ENCODE data around the gene PIPOX.

Gene PIPOX

GRCh38 chr17:29070308-29070707 lies 27.4 kb downstream of the PIPOX start:
- DNase-seq (ENCODE audit: extremely low read depth, low read depth): no peak
- TF ChIP-seq, protein P1, sequence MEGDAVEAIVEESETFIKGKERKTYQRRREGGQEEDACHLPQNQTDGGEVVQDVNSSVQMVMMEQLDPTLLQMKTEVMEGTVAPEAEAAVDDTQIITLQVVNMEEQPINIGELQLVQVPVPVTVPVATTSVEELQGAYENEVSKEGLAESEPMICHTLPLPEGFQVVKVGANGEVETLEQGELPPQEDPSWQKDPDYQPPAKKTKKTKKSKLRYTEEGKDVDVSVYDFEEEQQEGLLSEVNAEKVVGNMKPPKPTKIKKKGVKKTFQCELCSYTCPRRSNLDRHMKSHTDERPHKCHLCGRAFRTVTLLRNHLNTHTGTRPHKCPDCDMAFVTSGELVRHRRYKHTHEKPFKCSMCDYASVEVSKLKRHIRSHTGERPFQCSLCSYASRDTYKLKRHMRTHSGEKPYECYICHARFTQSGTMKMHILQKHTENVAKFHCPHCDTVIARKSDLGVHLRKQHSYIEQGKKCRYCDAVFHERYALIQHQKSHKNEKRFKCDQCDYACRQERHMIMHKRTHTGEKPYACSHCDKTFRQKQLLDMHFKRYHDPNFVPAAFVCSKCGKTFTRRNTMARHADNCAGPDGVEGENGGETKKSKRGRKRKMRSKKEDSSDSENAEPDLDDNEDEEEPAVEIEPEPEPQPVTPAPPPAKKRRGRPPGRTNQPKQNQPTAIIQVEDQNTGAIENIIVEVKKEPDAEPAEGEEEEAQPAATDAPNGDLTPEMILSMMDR (IDR thresholded peaks at IDR 0.05; ENCODE audit: low read depth, low read length, missing control alignments): no peak
- no peak overlapping the region for H3K4me3 ChIP-seq (replicated peaks; ENCODE audit: low read depth, low read length)

DNA sequence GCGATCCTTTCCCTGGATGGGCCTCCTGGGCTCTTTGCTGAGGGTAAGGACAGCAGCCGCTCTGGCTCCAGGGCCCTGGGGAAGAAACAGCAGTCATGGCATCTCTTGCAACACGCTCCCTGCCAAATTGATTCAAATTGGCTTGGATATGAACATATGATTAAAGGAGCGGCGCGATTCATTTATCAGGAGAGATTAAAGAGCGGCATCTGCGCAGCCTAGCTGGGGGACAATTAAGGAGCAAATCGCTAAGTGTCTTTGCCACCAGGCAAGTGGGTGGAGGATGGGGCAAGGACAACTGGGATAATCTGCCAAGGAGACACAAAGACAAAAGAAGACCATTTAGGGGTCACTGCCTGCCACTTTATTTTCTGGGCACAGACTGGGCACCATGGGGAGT lies 27.8 kb downstream of the PIPOX start:
- TF ChIP-seq, protein P1 (IDR thresholded peaks at IDR 0.05; ENCODE audit: low read depth, low read length, missing control alignments): no peak
- DNase-seq (ENCODE audit: extremely low read depth, low read depth): no peak
- no peak overlapping the region for H3K4me3 ChIP-seq (replicated peaks; ENCODE audit: low read depth, low read length)

DNA sequence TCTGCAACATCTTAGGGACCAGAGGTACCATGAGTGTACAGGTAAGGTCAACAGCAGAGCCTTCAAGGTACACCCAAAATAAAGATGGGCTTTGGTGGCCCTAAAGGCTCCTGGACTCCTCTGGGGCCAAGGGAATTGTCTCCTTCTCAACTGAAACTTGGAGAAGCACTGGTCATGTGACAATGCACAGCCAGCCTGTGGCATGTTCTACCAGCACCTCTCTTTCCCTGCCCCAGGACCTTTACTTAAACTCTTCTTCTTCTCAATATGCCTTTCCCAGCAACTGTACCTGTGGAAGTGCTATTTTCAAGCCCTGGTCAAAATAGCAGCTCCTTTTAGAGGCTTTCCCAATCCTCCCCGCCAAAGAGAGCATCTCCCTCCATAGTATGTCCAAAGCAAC lies 28.4 kb downstream of the PIPOX start:
- TF ChIP-seq, protein P1 (IDR thresholded peaks at IDR 0.05; ENCODE audit: low read depth, low read length, missing control alignments): no peak
- no peak overlapping the region for H3K4me3 ChIP-seq (replicated peaks; ENCODE audit: low read depth, low read length)
- DNase-seq (ENCODE audit: extremely low read depth, low read depth): no peak

GRCh38 chr17:29073045-29073444 lies 30.1 kb downstream of the PIPOX start:
- TF ChIP-seq, protein P1 (IDR thresholded peaks at IDR 0.05; ENCODE audit: low read depth, low read length, missing control alignments): no peak
- no peak overlapping the region for H3K4me3 ChIP-seq (replicated peaks; ENCODE audit: low read depth, low read length)
- no peak for DNase-seq (ENCODE audit: extremely low read depth, low read depth)

DNA sequence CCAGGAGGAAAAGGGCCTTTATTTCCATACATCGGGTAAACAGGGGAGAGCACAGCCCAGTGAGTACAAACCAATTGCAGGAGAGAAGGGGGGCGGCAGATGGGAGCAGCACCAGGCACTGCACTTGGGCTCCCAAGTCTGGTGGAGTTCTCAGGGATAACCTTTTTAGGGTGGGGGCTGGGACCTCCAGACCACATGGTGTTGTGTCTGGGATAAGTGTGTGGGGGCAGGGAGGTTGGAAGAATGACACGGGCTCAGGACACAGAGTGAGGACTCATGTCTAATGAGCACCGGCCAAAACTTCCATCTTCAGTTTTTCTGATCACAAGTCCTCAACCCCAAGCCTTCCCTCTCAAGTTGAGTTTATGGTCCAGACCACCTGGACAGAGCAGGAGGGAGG lies 30.6 kb downstream of the PIPOX start:
- TF ChIP-seq, protein P1 (IDR thresholded peaks at IDR 0.05; ENCODE audit: low read depth, low read length, missing control alignments): no peak
- no peak for DNase-seq (ENCODE audit: extremely low read depth, low read depth)
- H3K4me3 ChIP-seq (replicated peaks; ENCODE audit: low read depth, low read length): no peak overlapping the region

- DNase-seq (ENCODE audit: extremely low read depth, low read depth): no peak
- no peak overlapping the region for H3K4me3 ChIP-seq (replicated peaks; ENCODE audit: low read depth, low read length)
- TF ChIP-seq, protein P1 (IDR thresholded peaks at IDR 0.05; ENCODE audit: low read depth, low read length, missing control alignments): no peak
Measured at GRCh38 chr17:29074488-29074887, 31.5 kb downstream of the PIPOX start.

DNA sequence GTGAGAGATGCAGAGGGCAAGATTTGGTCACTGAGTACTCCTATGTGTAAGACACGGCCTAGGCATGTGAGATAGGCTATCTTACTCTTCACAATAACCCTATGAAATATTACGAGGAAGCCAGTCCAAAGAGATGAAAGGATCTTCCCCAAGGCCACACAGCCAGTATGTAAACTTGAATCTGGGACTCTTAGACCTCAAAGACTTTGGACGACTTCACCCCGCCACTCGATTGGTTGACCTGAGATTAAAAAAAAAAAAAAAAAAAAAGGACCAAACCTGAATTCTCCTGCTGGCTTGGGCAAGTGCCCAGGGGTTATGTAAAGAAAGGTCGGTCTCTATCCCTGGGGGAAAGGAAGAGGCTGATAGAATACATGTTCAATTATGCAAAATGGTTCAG lies 33.1 kb downstream of the PIPOX start:
- DNase-seq (ENCODE audit: extremely low read depth, low read depth): no peak
- TF ChIP-seq, protein P1 (IDR thresholded peaks at IDR 0.05; ENCODE audit: low read depth, low read length, missing control alignments): no peak
- H3K4me3 ChIP-seq (replicated peaks; ENCODE audit: low read depth, low read length): no peak overlapping the region
